ENCODE results near the gene SNORC. TPM values are rescaled to one million over a fixed set of nuclear protein-coding genes. Genes with fewer than 3 reads are reported as not detected.

Gene SNORC
- total RNA-seq, 6 experiments from 2014 or later: 0.55 to 1.2 (median 0.67) TPM

DNA sequence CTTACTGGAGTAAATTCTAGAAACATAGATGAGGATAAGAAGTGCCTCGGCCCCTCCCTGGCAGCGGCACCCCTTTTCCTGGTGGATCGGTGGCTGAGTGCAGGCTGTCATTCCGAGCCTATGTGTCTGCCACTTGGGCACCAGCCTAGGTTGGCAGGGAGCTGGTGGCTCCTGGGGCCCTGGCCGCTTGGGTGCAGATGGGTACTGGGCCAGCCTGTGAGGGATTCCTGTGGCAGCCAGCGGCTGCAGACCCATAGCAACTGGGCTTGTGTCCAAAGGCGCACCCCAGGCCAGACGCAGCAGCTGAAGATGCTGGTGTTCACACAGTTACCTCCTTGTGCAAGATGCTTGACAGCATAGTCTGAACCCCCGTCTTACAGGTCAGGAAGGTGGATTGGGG is 2.8 kb downstream of the SNORC start:
- no peaks in the 10 kb centered on the region for H3K36me3 Mint-ChIP-seq (ENCODE audit: low read depth)
- no peak overlapping the region for H3K4me3 Mint-ChIP-seq
- H3K27me3 Mint-ChIP-seq (ENCODE audit: insufficient read depth): peaks cover 5% of the 10 kb centered on the region
- no peak overlapping the region for H3K27ac Mint-ChIP-seq
- TF ChIP-seq, protein P1, sequence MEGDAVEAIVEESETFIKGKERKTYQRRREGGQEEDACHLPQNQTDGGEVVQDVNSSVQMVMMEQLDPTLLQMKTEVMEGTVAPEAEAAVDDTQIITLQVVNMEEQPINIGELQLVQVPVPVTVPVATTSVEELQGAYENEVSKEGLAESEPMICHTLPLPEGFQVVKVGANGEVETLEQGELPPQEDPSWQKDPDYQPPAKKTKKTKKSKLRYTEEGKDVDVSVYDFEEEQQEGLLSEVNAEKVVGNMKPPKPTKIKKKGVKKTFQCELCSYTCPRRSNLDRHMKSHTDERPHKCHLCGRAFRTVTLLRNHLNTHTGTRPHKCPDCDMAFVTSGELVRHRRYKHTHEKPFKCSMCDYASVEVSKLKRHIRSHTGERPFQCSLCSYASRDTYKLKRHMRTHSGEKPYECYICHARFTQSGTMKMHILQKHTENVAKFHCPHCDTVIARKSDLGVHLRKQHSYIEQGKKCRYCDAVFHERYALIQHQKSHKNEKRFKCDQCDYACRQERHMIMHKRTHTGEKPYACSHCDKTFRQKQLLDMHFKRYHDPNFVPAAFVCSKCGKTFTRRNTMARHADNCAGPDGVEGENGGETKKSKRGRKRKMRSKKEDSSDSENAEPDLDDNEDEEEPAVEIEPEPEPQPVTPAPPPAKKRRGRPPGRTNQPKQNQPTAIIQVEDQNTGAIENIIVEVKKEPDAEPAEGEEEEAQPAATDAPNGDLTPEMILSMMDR (IDR thresholded peaks at IDR 0.05): no peak
- H3K9me3 Mint-ChIP-seq: no peaks in the 10 kb centered on the region
- DNase-seq: no peak
- no peaks in the 10 kb centered on the region for H3K4me1 Mint-ChIP-seq (ENCODE audit: low read depth)

DNA sequence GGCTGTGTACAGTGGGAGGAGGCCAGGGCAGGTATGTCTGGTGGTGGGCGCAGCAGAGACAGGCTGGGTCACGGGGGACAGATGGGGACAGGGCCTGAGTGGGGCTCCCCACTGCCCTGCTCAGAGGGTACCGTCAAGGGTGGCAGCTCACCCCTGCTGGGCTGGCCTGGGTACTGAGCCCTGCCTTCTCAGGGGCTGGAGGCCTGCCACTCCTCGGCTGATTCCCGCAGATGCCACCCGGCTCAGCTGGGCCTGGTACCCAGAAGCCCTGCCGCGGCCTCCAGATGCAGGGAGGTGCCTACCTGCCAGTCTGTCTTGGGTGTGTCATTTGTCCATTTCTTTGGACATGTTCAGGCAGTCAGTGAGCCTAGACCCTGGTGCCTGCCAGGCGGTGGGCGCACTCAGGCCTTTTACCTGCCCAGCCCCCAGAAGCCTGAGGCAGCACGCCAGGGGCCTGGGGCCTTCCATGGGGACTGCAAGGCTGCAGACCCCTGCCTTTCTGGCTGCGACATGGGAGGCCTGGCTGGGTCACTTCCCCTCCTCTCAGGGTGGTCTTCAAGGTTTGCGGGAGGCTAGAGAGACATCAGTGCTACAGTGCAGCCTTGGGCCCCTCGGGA is 3.3 kb downstream of the SNORC start:
- no peak overlapping the region for H3K4me3 Mint-ChIP-seq
- TF ChIP-seq, protein P1 (IDR thresholded peaks at IDR 0.05): no peak
- H3K27ac Mint-ChIP-seq: no peak overlapping the region
- H3K36me3 Mint-ChIP-seq (ENCODE audit: low read depth): no peaks in the 10 kb centered on the region
- H3K4me1 Mint-ChIP-seq (ENCODE audit: low read depth): no peaks in the 10 kb centered on the region
- H3K27me3 Mint-ChIP-seq (ENCODE audit: insufficient read depth): peaks cover 5% of the 10 kb centered on the region
- H3K9me3 Mint-ChIP-seq: no peaks in the 10 kb centered on the region
- DNase-seq: no peak

DNA sequence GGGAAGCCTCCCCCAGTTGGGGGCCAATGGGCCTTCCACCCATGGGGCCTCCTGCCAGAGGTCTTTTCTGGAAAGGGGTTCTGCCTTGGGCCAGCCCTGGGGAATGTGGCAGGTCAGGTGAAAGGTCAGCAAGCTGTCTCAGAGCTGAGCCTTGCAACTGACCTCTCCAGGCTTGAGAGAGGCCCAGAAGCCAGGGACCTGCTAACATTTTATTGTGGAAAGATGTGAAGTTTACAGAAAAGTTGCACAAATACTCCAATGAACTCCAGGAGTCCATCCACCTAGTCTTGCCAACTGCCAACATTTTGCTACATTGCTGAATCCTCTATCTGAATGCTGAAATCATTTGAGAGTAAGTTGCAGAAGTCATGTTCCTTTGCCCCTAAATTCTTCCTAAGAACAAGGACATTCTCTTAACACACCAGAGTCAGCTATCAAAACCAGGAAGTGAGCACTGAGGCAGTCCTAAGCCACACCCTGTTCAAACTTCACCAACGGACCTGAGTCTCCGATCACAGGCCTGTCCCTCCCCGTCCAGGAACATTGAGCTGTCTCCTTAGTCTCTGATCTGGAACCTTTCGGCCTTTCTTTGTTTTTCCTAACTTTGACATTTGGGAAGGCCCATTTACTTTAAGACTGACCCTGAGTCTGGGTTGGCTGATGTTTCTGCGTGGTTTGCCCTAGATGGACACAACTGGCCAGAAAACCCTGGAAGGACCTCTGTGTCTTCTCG is 4.0 kb downstream of the SNORC start:
- H3K27me3 Mint-ChIP-seq (ENCODE audit: insufficient read depth): peaks cover 5% of the 10 kb centered on the region
- no peaks in the 10 kb centered on the region for H3K4me1 Mint-ChIP-seq (ENCODE audit: low read depth)
- no peaks in the 10 kb centered on the region for H3K9me3 Mint-ChIP-seq
- H3K4me3 Mint-ChIP-seq: no peak overlapping the region
- TF ChIP-seq, protein P1 (IDR thresholded peaks at IDR 0.05): no peak
- no peak for DNase-seq
- H3K36me3 Mint-ChIP-seq (ENCODE audit: low read depth): no peaks in the 10 kb centered on the region
- H3K27ac Mint-ChIP-seq: no peak overlapping the region

DNA sequence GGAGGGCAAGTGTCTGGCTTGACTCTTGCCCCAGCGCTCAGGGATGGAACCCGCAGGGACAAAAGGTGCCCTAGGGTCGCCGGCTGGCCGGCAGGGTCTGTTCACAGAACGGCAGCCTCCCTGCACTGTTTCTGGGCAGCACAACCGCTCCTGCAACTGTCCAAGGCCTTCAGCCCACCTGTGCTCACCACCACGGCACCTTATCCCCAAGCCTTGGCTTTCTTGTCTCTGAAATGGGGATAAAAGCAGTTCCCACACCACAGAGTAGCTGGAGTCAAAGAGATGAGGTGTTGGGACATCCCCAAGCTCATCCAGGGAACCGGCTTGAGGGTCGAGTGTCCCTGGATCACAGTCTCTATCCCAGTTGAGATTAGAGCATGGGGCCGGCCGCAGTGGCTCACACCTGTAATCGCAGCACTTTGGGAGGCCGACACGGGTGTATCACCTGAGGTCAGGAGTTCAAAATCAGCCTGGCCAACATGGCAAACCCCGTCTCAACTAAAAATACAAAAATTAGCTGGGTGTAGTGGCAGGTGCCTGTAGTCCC is 4.7 kb downstream of the SNORC start:
- TF ChIP-seq, protein P1 (IDR thresholded peaks at IDR 0.05): no peak
- Mint-ChIP-seq H3K4me3 (no peak overlapping the region), H3K36me3 (ENCODE audit: low read depth) (no peaks in the 10 kb centered on the region), H3K27me3 (ENCODE audit: insufficient read depth) (peaks cover 5% of the 10 kb centered on the region), H3K27ac (no peak overlapping the region), H3K9me3 (no peaks in the 10 kb centered on the region), H3K4me1 (ENCODE audit: low read depth) (no peaks in the 10 kb centered on the region)
- DNase-seq: no peak

DNA sequence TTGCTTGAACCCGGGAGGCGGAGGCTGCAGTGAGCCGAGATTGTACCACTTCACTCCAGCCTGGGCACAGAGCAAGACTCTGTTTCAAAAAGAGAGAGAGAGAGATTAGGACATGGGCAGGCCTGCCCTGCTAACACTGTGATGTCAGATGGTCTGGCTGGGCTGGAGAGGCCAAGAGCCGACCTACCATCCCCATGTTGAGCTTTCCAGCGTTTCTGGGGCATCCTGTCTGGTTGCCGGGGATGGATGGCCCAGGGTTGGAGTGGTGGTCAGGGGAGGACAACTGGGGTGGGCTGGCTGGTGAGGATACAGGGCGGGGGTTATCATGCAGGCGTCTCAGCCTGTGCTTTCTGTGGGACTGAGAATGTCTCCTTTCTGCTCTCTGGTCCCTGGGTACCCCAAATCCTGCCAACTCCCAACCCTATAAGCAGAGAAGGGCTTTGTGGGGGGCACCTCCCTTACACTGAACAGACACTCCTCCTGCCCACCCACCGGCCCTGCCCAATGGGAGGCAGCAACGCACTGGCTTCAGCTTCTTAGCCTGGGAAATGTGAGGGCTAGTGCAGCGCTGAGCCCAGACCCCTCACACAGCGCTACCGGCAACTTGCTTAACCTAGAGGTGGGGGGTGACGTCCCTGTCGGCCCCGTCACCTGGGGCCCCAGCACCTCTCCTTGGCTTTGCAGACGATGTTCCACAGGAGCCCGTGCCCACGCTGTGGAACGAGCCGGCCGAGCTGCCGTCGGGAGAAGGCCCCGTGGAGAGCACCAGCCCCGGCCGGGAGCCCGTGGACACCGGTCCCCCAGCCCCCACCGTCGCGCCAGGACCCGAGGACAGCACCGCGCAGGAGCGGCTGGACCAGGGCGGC is 5.4 kb downstream of the SNORC start:
- no peak for DNase-seq
- TF ChIP-seq, protein P1 (IDR thresholded peaks at IDR 0.05): no peak
- H3K36me3 Mint-ChIP-seq (ENCODE audit: low read depth): no peaks in the 10 kb centered on the region
- no peak overlapping the region for H3K4me3 Mint-ChIP-seq
- H3K4me1 Mint-ChIP-seq (ENCODE audit: low read depth): no peaks in the 10 kb centered on the region
- no peaks in the 10 kb centered on the region for H3K9me3 Mint-ChIP-seq
- peaks cover 5% of the 10 kb centered on the region for H3K27me3 Mint-ChIP-seq (ENCODE audit: insufficient read depth)
- no peak overlapping the region for H3K27ac Mint-ChIP-seq

Data from HFFc6 (cell line).